ENCODE data around the gene TCF12.

DNA sequence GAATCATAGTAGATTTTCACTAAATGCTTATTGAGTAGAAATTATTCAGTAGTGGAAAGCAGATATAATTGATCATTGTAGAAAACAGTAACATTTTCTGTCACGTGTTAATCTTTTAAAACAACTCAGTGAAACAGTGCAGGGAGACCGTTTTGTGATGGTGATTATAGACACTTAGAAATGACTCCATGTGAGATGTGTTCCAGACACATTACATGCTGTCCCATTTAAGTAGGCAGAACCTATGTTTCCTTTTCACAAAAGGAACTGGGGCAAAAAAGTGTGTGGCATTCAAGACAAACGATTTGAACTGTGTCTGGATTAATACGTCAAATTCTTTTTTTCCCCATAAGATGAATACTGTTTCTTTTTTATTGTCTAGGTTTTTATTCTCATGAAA lies 126.5 kb downstream of the TCF12 start:
- TF ChIP-seq CTCF (IDR thresholded peaks at IDR 0.05; ENCODE audit: control extremely low read depth in 1 of 3, insufficient read depth in 1 of 3, low read depth in 1 of 3, low read length in 3 of 3) (no peak), POLR2AphosphoS5 (IDR thresholded peaks at IDR 0.05; ENCODE audit: low read depth, low read length) (no peak), EZH2 (IDR thresholded peaks at IDR 0.05; ENCODE audit: low read depth, low read length, severe bottlenecking) (no peak), POU5F1 (IDR thresholded peaks at IDR 0.05; ENCODE audit: low read depth, low read length) (no peak), CHD1 (IDR thresholded peaks at IDR 0.05; ENCODE audit: low read depth, low read length) (no peak), TAF1 (IDR thresholded peaks at IDR 0.05; ENCODE audit: low read depth, low read length) (no peak)
- TF ChIP-seq, protein P1, sequence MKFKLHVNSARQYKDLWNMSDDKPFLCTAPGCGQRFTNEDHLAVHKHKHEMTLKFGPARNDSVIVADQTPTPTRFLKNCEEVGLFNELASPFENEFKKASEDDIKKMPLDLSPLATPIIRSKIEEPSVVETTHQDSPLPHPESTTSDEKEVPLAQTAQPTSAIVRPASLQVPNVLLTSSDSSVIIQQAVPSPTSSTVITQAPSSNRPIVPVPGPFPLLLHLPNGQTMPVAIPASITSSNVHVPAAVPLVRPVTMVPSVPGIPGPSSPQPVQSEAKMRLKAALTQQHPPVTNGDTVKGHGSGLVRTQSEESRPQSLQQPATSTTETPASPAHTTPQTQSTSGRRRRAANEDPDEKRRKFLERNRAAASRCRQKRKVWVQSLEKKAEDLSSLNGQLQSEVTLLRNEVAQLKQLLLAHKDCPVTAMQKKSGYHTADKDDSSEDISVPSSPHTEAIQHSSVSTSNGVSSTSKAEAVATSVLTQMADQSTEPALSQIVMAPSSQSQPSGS (IDR thresholded peaks at IDR 0.05; ENCODE audit: low read length): no peak
